GM23248 (cell line): Measurements from ENCODE around the gene ERC1.

Experiments used
- EZH2 ChIP-seq: fragments of 200-600 bp; sonication (generic); IDR thresholded peaks from 2 replicates; pipeline ENCODE4 v1.6.1; 2018; ENCODE audit warnings: antibody characterized with exemption, mild to moderate bottlenecking; ENCODE audit not compliant: insufficient read depth, poor library complexity, severe bottlenecking
- EZH2phosphoT487 ChIP-seq: fragments of 200-600 bp; sonication (generic); IDR thresholded peaks from 2 replicates; pipeline ENCODE4 v1.6.1; 2018; ENCODE audit warnings: antibody characterized with exemption, moderate library complexity, mild to moderate bottlenecking, low read depth; ENCODE audit not compliant: insufficient read depth

- TF ChIP-seq EZH2 (no peak), EZH2phosphoT487 (no peak)
These were observed 482.4 kb downstream of the ERC1 start for GRCh38 chr12:1473418-1473817.
